GM11168 (cell line): ENCODE measurements around the gene C1orf53.
"Not testable (repeated sequence)": the region's sequence is repeated elsewhere in the genome, so short reads cannot be mapped to it uniquely, and the experiment has no call there.

Source experiments
- in situ Hi-C: fragments of 300-500 bp; cut with MboI; formaldehyde crosslinking; loops from one replicate; pipeline ENCODE4 v1.12.0; 2022; ENCODE audit warnings: low sequenced_read_pairs; ENCODE audit not compliant: unreplicated experiment

Gene C1orf53

GRCh38 chr1:197920067-197920396 lies 17.6 kb downstream of the C1orf53 start:
- in situ Hi-C loops, result no loop called here

- in situ Hi-C loops, result no loop called here
Observed at GRCh38 chr1:197920414-197921117, 18.1 kb downstream of the C1orf53 start.

- in situ Hi-C loops, result no loop called here
Observed at GRCh38 chr1:197921235-197922069, 19.0 kb downstream of the C1orf53 start.

- in situ Hi-C loops, result no loop called here
Observed at GRCh38 chr1:197922070-197922390, 19.6 kb downstream of the C1orf53 start.

GRCh38 chr1:197923038-197923437 lies 20.6 kb downstream of the C1orf53 start:
- in situ Hi-C loops, result no loop called here

- in situ Hi-C loops, result no loop called here
Observed at GRCh38 chr1:197924516-197925123, 22.2 kb downstream of the C1orf53 start.

- in situ Hi-C loops, result no loop called here
Observed at GRCh38 chr1:197927908-197928665, 25.7 kb downstream of the C1orf53 start.

GRCh38 chr1:197928849-197929336 lies 26.5 kb downstream of the C1orf53 start:
- in situ Hi-C loops, result no loop called here

- in situ Hi-C loops, result no loop called here
Observed at GRCh38 chr1:197933016-197933415, 30.6 kb downstream of the C1orf53 start.

GRCh38 chr1:197933647-197934046 lies 31.2 kb downstream of the C1orf53 start:
- in situ Hi-C loops, result no loop called here

GRCh38 chr1:197937381-197937780 lies 35.0 kb downstream of the C1orf53 start:
- in situ Hi-C loops, result no loop called here

- in situ Hi-C loops, result no loop called here
Observed at GRCh38 chr1:197937892-197938291, 35.5 kb downstream of the C1orf53 start.

GRCh38 chr1:197939159-197939980 lies 36.9 kb downstream of the C1orf53 start:
- in situ Hi-C loops, result not testable (repeated sequence)

GRCh38 chr1:197942042-197942441 lies 39.6 kb downstream of the C1orf53 start:
- in situ Hi-C loops, result no loop called here

GRCh38 chr1:197944485-197944884 lies 42.1 kb downstream of the C1orf53 start:
- in situ Hi-C loops, result no loop called here

GRCh38 chr1:197948926-197949899 lies 46.8 kb downstream of the C1orf53 start:
- in situ Hi-C loops, result no loop called here

GRCh38 chr1:197951089-197951488 lies 48.7 kb downstream of the C1orf53 start:
- in situ Hi-C loops, result no loop called here

- in situ Hi-C loops, result no loop called here
Observed at GRCh38 chr1:197951617-197952175, 49.3 kb downstream of the C1orf53 start.
